HG03095 (cell line): ENCODE data around the gene MAPRE2.

Experiments used
- ATAC-seq: cut with Tn5 transposase; IDR thresholded peaks from one replicate; pipeline ENCODE4 v1.9.1; 2021; ENCODE audit warnings: moderate library complexity; ENCODE audit not compliant: unreplicated experiment

Gene MAPRE2

DNA sequence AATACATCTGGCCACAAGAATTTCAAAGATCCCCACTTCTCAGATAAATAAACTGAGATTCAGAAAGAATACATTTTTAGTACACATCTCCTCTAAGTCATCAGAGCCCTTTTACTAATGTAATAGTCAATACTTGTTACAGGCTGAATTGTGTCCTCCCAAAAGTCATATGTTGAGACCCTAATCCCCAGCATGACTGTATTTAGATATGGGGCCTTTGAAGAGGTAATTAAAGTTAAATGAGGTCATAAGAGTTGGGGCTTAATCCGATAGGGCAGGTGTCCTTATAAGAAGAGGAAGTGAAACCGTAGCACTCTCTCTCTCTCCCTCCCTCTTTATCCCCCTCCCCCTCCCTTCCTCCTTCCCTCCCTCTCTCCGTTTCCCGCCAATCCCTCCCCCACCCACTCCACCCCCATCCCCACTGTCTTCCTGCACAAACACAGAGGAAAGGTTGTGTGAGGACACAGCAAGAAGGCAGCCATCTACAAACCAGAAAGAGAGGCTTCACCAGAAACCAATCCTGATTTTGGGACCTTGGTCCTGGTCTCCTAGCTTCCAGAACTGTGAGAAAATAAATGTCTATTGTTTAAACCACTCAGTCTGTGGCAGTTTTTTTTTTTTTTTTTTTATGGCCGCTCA is 133.0 kb downstream of the MAPRE2 start:
- ATAC-seq, result peak; percentile 86

DNA sequence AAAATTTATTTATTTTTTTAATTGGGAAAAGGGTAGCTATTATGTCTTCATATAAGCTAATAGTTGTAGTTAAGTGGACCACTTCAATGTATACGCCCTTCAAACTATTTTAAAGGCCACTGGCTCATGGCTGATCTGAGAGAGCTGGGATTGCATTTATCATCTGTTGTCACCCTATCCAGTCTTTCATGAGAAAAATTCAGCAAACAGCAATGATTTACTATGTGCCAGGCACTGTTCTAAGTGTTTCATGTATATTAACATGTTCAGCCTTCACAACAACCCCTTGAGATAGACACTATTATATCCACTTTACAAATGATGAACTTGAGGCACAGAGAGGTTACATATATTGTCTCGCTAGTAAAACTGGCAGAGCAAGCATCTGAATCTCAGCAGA is 133.5 kb downstream of the MAPRE2 start:
- ATAC-seq, result no peak

DNA sequence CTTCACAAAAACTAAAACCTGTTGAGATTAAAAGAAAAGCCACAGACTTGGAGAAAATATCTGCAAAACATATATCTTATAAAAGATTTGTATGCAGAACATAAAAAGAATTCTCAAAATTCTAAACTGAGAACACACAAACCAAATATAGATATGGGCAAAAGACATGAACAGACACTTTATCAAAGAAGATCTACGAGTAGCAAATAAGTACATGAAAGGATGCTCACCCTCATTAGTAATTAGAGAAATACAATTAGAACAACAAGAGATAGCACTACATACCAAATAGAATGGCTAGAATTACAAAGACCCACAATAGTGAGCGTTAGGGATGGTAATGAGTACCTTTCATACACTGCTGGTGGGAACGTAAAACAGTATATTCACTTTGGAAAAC is 135.7 kb downstream of the MAPRE2 start:
- no peak for ATAC-seq

DNA sequence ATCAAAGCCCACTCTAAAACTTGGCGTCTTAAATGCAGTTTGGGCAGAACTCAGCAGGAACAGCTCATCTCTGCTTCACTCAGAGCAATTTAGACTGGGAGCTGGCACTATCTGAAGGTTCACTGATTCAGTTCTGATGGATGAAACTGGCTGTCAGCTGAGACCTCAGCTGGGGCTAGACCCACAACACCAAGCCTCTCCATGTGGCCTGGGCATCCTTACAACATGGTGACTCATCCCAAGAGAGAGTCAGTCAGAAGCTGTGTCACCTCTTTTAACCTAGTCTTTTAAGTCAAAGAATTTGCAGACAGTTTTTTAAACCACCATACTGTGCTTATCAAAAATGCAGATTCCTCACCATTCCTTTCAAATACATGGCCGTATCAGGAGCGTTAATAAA is 137.0 kb downstream of the MAPRE2 start:
- ATAC-seq, result no peak

DNA sequence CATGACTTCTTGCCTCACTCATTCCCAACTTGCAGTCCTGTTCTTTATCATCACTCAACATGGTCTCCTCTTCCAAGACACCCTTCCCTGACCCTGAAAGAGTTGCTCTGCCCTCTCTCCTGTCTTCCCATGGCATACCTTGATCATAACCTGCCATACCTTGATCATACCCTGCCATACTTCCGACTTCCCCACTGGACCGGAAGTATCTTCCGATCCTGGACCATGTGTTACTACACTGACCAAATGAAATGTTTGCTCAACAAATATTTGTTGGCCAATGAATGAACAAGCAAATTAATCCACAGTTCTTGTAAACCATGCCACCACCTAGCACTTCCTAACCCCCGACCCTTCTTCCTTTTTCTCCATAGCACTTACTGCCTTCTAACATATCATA is 138.7 kb downstream of the MAPRE2 start:
- no peak for ATAC-seq

GRCh38 chr18:35180455-35180854 is 139.2 kb downstream of the MAPRE2 start:
- ATAC-seq, result no peak

DNA sequence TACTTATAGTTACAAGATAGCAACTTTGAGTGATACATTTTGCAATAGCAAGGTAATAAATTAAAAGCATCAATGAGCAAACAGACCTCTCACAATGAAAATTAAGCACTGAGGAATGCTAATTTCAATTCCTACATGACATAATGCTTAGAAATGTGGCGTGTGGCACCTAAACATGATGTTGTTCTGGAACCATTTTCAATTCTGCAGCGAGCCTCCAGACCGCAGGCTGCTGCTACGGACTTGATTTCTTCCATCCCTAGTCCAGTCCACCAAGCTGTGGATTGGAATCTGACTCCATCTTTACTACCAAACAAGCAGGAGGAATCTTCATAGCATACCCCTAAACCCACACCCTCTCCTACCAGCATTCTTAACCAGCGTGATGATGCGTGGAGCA is 140.9 kb downstream of the MAPRE2 start:
- ATAC-seq, result no peak

DNA sequence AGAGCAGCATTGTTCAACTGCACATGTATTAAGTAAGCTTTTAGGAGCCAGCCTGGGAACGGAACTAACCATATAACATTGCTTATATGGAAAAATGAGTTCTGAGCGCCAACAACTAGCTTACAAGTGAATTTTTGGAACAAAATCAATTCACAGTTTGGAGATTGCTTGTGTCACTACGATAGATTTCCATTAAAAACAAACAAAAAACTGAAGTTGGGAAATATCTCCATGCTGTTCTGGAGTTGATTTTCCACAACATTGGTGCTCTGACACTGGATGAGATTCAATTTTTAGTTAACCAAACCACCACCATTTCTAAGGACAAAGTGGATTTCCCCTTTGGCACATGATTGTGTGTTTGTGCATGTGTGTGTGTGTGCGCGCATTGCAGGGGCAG is 142.7 kb downstream of the MAPRE2 start:
- no peak for ATAC-seq

DNA sequence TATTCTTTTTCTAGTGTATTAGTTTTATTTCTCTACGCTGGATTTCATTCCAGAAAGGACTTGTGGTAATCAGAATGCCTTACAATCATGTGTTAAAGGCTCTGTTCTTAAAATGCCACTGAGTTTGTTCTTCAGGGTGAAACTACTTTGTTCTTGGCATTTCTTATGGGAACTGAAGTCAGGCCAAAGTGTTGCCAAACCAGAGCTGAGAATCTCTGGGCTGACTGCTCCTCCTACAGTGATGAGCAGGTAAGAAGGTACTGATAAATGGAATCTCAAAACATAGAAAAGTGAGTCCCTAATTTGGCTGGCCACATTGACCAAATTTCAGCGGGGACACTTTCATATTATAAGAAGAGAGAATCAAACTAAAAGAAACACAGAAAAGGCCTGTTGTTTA is 144.6 kb downstream of the MAPRE2 start:
- no peak for ATAC-seq

GRCh38 chr18:35186291-35187034 is 145.2 kb downstream of the MAPRE2 start:
- ATAC-seq, result no peak

- ATAC-seq, result no peak
Measured at GRCh38 chr18:35189510-35189909, 148.3 kb downstream of the MAPRE2 start.

DNA sequence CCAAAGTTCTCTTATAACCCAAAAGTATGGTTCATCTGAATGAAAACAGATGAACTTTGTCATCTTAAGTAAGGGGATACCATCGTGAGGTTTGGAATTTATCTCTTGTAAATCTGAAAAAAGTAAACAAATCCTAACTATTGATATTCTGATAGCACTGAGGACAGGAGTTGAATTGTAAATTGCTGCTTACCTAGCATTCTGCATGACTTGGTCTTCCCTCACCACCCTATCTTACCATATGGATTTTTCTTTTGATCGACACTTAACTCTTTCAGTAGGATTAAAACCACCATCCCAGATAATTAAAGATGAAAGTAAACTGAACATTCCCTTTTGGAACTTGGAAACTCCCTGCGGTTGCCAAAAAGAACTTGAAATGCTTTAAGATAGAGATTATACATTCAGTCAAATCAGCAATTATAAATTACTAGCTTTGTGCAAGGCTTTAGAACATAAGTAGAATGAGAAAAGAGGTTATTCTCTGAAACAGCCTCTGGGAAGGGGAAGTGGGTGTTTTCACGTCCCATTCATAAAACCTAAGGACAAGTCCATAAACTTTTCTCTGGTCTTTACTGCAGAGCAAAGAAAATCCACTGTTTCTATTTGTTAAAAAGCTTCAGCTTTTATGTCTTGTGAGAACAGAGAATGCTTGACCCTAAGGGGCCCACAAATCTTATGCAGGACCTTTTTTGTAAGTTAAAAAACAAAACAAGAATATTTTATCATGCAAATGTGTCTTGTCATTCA is 149.9 kb downstream of the MAPRE2 start:
- no peak for ATAC-seq

DNA sequence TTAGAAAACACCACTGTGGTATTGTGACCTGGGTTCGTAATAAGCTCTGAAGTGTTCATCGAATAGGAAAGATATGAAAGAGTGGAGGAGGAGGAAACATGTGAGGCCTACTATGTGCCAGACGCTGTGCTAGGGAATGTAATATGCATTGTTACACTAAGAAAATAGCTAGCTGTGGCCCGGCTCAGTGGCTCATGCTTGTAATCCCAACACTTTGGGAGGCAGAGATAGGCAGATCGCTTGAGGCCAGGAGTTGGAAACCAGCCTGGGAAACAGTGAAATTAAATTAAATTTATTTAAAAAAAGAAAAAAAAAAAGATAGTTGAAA is 150.4 kb downstream of the MAPRE2 start:
- ATAC-seq, result no peak

- ATAC-seq, result no peak
Measured at GRCh38 chr18:35192415-35192814, 151.2 kb downstream of the MAPRE2 start.
